Natural killer cell (primary cell): ENCODE results near the gene VAMP1. TPM values are rescaled to one million over a fixed set of nuclear protein-coding genes. Genes with fewer than 3 reads are reported as not detected.

Experiments
- ATAC-seq, 3 donors: fragments of 150-1000 bp in 2 of 3; fragments of 200-7000 bp in 1 of 3; cut with Tn5 transposase; 1 replicate in 1 of 3; 2 replicates in 2 of 3; pipeline ENCODE4 v1.10.0; 2021; ENCODE audit warnings: mild to moderate bottlenecking in 2 of 3, moderate library complexity in 2 of 3
- DNase-seq, 2 donors: peaks; one replicate each; pipeline versions ENCODE4 v3.0.0 to v3.0.0-alpha.2; 2013 to 2021; ENCODE audit warnings: mixed read lengths in 1 of 2
- H3K27ac ChIP-seq: one replicate; pipeline ENCODE4 v1.5.1; 2013; ENCODE audit warnings: mild to moderate bottlenecking, low read length
- H3K27me3 ChIP-seq: one replicate; pipeline ENCODE4 v1.6.1; 2013; ENCODE audit warnings: low read length; ENCODE audit not compliant: control insufficient read depth, insufficient read depth
- H3K36me3 ChIP-seq: one replicate; pipeline ENCODE4 v1.6.1; 2013; ENCODE audit warnings: low read length; ENCODE audit not compliant: control insufficient read depth, insufficient read depth
- H3K4me1 ChIP-seq: one replicate; pipeline ENCODE4 v1.6.1; 2013; ENCODE audit warnings: low read length; ENCODE audit not compliant: control insufficient read depth, insufficient read depth
- H3K4me3 ChIP-seq: one replicate; pipeline ENCODE4 v1.5.1; 2013; ENCODE audit warnings: low read length
- H3K9me3 ChIP-seq: one replicate; pipeline ENCODE4 v1.6.1; 2013; ENCODE audit warnings: low read length; ENCODE audit not compliant: control insufficient read depth, insufficient read depth
- H3K27ac Mint-ChIP-seq, 2 donors: one replicate each; pipeline ENCODE4 v1.8.0; 2022; ENCODE audit warnings: mild to moderate bottlenecking in 2 of 2, mixed read lengths in 2 of 2, moderate library complexity in 1 of 2
- H3K27me3 Mint-ChIP-seq, 2 donors: one replicate each; pipeline ENCODE4 v1.8.0; 2022; ENCODE audit warnings: low read depth in 2 of 2, mixed read lengths in 2 of 2
- H3K36me3 Mint-ChIP-seq: one replicate; pipeline ENCODE4 v1.8.0; 2022; ENCODE audit warnings: mixed read lengths
- H3K4me1 Mint-ChIP-seq, 2 donors: one replicate each; pipeline ENCODE4 v1.8.0; 2022; ENCODE audit warnings: mixed read lengths in 2 of 2
- H3K4me3 Mint-ChIP-seq: one replicate; pipeline ENCODE4 v1.8.0; 2022; ENCODE audit warnings: mild to moderate bottlenecking, moderate library complexity, mixed read lengths
- H3K9me3 Mint-ChIP-seq, 2 donors: one replicate each; pipeline ENCODE4 v1.8.0; 2022; ENCODE audit warnings: mixed read lengths in 2 of 2
- CTCF ChIP-seq: fragments of 200-600 bp; IDR thresholded peaks from one replicate; pipeline ENCODE4 v1.8.0; 2022; ENCODE audit warnings: antibody characterized with exemption
- WGBS: methylation state at CpG from one replicate; pipeline ENCODE4 v1.1.7; 2013; ENCODE audit warnings: missing lambda C conversion rate; ENCODE audit not compliant: insufficient coverage; 5-methylcytosine and 5-hydroxymethylcytosine counted together
- intact Hi-C: fragments of 100-400 bp; cut with micrococcal nuclease; formaldehyde crosslinking; loops from one replicate; pipeline ENCODE4 v1.14.2; 2022
- total RNA-seq, 4 donors: library from RNA; stranded (reverse); fragments of 120-200 nt in 1 of 4; gene quantifications; one replicate each; pipeline versions ENCODE4 v1.2.3 to v1.2.4, GENCODE V29; 2013 to 2022

The VAMP1 gene
- total RNA-seq, 3 donors from 2014 or later (not counting 1 experiment from before 2014, with no cell fraction given): 81.0 to 84.3 (median 83.8) TPM

- no peak for ATAC-seq
- TF ChIP-seq CTCF: no peak
- H3K27ac Mint-ChIP-seq: peak overlapping the region; percentile 95 to 97
- H3K27me3 Mint-ChIP-seq: no peaks in the 10 kb centered on the region
- H3K4me3 Mint-ChIP-seq: no peak overlapping the region
- H3K9me3 Mint-ChIP-seq: no peaks in the 10 kb centered on the region
- H3K27me3 ChIP-seq: no peaks in the 10 kb centered on the region
- WGBS: 98% methylated on average over 5 of the region's 5 CpGs
- H3K36me3 ChIP-seq: peaks cover 40% of the 10 kb centered on the region
- peaks cover 75 to 89% of the 10 kb centered on the region in 2 donors for H3K4me1 Mint-ChIP-seq
- H3K27ac ChIP-seq: no peak overlapping the region
- intact Hi-C loops: no loop called here
- H3K4me3 ChIP-seq: no peak overlapping the region
- no peaks in the 10 kb centered on the region for H3K9me3 ChIP-seq
- H3K4me1 ChIP-seq: peaks cover 63% of the 10 kb centered on the region
- H3K36me3 Mint-ChIP-seq: peaks cover 7% of the 10 kb centered on the region
- peak in 1 of 2 donors; percentile 11 for DNase-seq
Observed at GRCh38 chr12:6466184-6466573, 4.3 kb downstream of the VAMP1 start.

GRCh38 chr12:6465467-6466183, 4.9 kb downstream of the VAMP1 start:
- Histone ChIP-seq H3K36me3 (peaks cover 42% of the 10 kb centered on the region), H3K4me3 (no peak overlapping the region), H3K27ac (no peak overlapping the region), H3K4me1 (peaks cover 65% of the 10 kb centered on the region), H3K9me3 (no peaks in the 10 kb centered on the region), H3K27me3 (no peaks in the 10 kb centered on the region)
- ATAC-seq: peak in 1 of 3 donors; percentile 22
- DNase-seq: peak in 1 of 2 donors; percentile 85
- Mint-ChIP-seq H3K9me3 (no peaks in the 10 kb centered on the region), H3K27ac (peak overlapping the region; percentile 95 to 97), H3K4me3 (peak overlapping the region; percentile 67), H3K4me1 (peaks cover 77 to 89% of the 10 kb centered on the region in 2 donors), H3K36me3 (peaks cover 7% of the 10 kb centered on the region), H3K27me3 (no peaks in the 10 kb centered on the region)
- peak; percentile 82 for TF ChIP-seq CTCF
- WGBS: 58% methylated on average over 6 of the region's 6 CpGs
- intact Hi-C loops: loop anchor here (1.0 kb wide), 1 partner anchor 42 kb away; no protein-coding TSS in a partner anchor

GRCh38 chr12:6464531-6464930, 5.9 kb downstream of the VAMP1 start:
- peak overlapping the region; percentile 95 to 97 for H3K27ac Mint-ChIP-seq
- Histone ChIP-seq H3K4me1 (peaks cover 68% of the 10 kb centered on the region), H3K9me3 (no peaks in the 10 kb centered on the region), H3K36me3 (peaks cover 50% of the 10 kb centered on the region), H3K27ac (peak overlapping the region; percentile 88), H3K27me3 (no peaks in the 10 kb centered on the region), H3K4me3 (no peak overlapping the region)
- DNase-seq (no peak), ATAC-seq (no peak)
- H3K36me3 Mint-ChIP-seq: peaks cover 7% of the 10 kb centered on the region
- H3K27me3 Mint-ChIP-seq: no peaks in the 10 kb centered on the region
- no peaks in the 10 kb centered on the region for H3K9me3 Mint-ChIP-seq
- 96% methylated on average over 8 of the region's 8 CpGs for WGBS
- H3K4me3 Mint-ChIP-seq: peak overlapping the region; percentile 74
- no peak for TF ChIP-seq CTCF
- intact Hi-C loops: loop anchor here (5.0 kb wide), 1 partner anchor 143 kb away; the partner anchor contains the start of gene CHD4
- peaks cover 74 to 89% of the 10 kb centered on the region in 2 donors for H3K4me1 Mint-ChIP-seq
